ENCODE data around the gene SLC22A4. TPM values are rescaled to one million over a fixed set of nuclear protein-coding genes. Genes with fewer than 3 reads are reported as not detected.
A peak's percentile ranks its signal among the peaks of the same experiment; 100 is the strongest.

Gene SLC22A4
- total RNA-seq, 1 donor from 2014 or later = 0.06 TPM

- Histone ChIP-seq H2AFZ (replicated peaks) (peak overlapping the region; percentile 68), H3K36me3 (no peaks in the 10 kb centered on the region), H3K4me2 (no peak overlapping the region), H3K27ac (no peak overlapping the region), H3K27me3 (no peaks in the 10 kb centered on the region), H3K9ac (no peak overlapping the region), H4K20me1 (ENCODE audit: low read depth) (no peaks in the 10 kb centered on the region), H3K9me3 (ENCODE audit: low read depth) (no peaks in the 10 kb centered on the region), H3K4me1 (peaks cover 8% of the 10 kb centered on the region), H3K4me3 (no peak overlapping the region), H3F3A (ENCODE audit: low read depth) (no peaks in the 10 kb centered on the region), H3K79me2 (ENCODE audit: low read depth) (no peaks in the 10 kb centered on the region)
- no peaks in the 10 kb centered on the region for H3K36me3 Mint-ChIP-seq
- H3K27me3 Mint-ChIP-seq (ENCODE audit: insufficient read depth, low read depth) = peaks cover 4% of the 10 kb centered on the region
- DNase-seq (ENCODE audit: low spot score) = no peak
- H3K9me3 Mint-ChIP-seq = peaks cover 3% of the 10 kb centered on the region
- H3K4me1 Mint-ChIP-seq = peaks cover 7% of the 10 kb centered on the region
- H3K4me3 Mint-ChIP-seq = no peak overlapping the region
- TF ChIP-seq EZH2phosphoT487 (IDR thresholded peaks at IDR 0.05) (no peak), EZH2 (IDR thresholded peaks at IDR 0.05) (no peak), CTCF (IDR thresholded peaks at IDR 0.05) (no peak)
- H3K27ac Mint-ChIP-seq = no peak overlapping the region
Observed at GRCh38 chr5:132251220-132251725, 42.9 kb upstream of the SLC22A4 start.

- DNase-seq (ENCODE audit: low spot score) = no peak
- no peaks in the 10 kb centered on the region for H3K79me2 ChIP-seq (ENCODE audit: low read depth)
- TF ChIP-seq EZH2 (IDR thresholded peaks at IDR 0.05) = no peak
- TF ChIP-seq CTCF (IDR thresholded peaks at IDR 0.05) = no peak
- H3K36me3 Mint-ChIP-seq = no peaks in the 10 kb centered on the region
- peaks cover 9% of the 10 kb centered on the region for H3K27me3 Mint-ChIP-seq (ENCODE audit: insufficient read depth, low read depth)
- H3K4me1 Mint-ChIP-seq = peaks cover 11% of the 10 kb centered on the region
- no peaks in the 10 kb centered on the region for H3F3A ChIP-seq (ENCODE audit: low read depth)
- H3K9me3 Mint-ChIP-seq = no peaks in the 10 kb centered on the region
- no peak overlapping the region for H3K4me2 ChIP-seq
- H2AFZ ChIP-seq (replicated peaks) = no peak overlapping the region
- no peaks in the 10 kb centered on the region for H3K36me3 ChIP-seq
- no peak overlapping the region for H3K9ac ChIP-seq
- no peak overlapping the region for H3K4me3 ChIP-seq
- no peak overlapping the region for H3K4me3 Mint-ChIP-seq
- peaks cover 15% of the 10 kb centered on the region for H3K27me3 ChIP-seq
- no peak overlapping the region for H3K27ac Mint-ChIP-seq
- H3K27ac ChIP-seq = no peak overlapping the region
- no peaks in the 10 kb centered on the region for H3K9me3 ChIP-seq (ENCODE audit: low read depth)
- peaks cover 18% of the 10 kb centered on the region for H3K4me1 ChIP-seq
- H4K20me1 ChIP-seq (ENCODE audit: low read depth) = no peaks in the 10 kb centered on the region
Observed at GRCh38 chr5:132253008-132253441, 41.2 kb upstream of the SLC22A4 start.

- H3K9me3 Mint-ChIP-seq = no peaks in the 10 kb centered on the region
- DNase-seq (ENCODE audit: low spot score) = no peak
- peaks cover 17% of the 10 kb centered on the region for H3K4me1 Mint-ChIP-seq
- H3K27ac Mint-ChIP-seq = no peak overlapping the region
- H3K4me2 ChIP-seq = no peak overlapping the region
- no peak overlapping the region for H3K4me3 ChIP-seq
- H3K36me3 ChIP-seq = no peaks in the 10 kb centered on the region
- no peaks in the 10 kb centered on the region for H3K79me2 ChIP-seq (ENCODE audit: low read depth)
- H3K9me3 ChIP-seq (ENCODE audit: low read depth) = no peaks in the 10 kb centered on the region
- no peaks in the 10 kb centered on the region for H4K20me1 ChIP-seq (ENCODE audit: low read depth)
- H3K36me3 Mint-ChIP-seq = no peaks in the 10 kb centered on the region
- no peak overlapping the region for H3K9ac ChIP-seq
- no peak for TF ChIP-seq EZH2phosphoT487 (IDR thresholded peaks at IDR 0.05)
- no peak for TF ChIP-seq EZH2 (IDR thresholded peaks at IDR 0.05)
- peaks cover 9% of the 10 kb centered on the region for H3K27me3 Mint-ChIP-seq (ENCODE audit: insufficient read depth, low read depth)
- peaks cover 20% of the 10 kb centered on the region for H3K4me1 ChIP-seq
- H3F3A ChIP-seq (ENCODE audit: low read depth) = no peaks in the 10 kb centered on the region
- no peak overlapping the region for H2AFZ ChIP-seq (replicated peaks)
- H3K4me3 Mint-ChIP-seq = no peak overlapping the region
- H3K27me3 ChIP-seq = peaks cover 19% of the 10 kb centered on the region
- H3K27ac ChIP-seq = no peak overlapping the region
Observed at GRCh38 chr5:132253452-132254320, 40.5 kb upstream of the SLC22A4 start.
